ENCODE data around the gene GFAP.

GFAP gene

DNA sequence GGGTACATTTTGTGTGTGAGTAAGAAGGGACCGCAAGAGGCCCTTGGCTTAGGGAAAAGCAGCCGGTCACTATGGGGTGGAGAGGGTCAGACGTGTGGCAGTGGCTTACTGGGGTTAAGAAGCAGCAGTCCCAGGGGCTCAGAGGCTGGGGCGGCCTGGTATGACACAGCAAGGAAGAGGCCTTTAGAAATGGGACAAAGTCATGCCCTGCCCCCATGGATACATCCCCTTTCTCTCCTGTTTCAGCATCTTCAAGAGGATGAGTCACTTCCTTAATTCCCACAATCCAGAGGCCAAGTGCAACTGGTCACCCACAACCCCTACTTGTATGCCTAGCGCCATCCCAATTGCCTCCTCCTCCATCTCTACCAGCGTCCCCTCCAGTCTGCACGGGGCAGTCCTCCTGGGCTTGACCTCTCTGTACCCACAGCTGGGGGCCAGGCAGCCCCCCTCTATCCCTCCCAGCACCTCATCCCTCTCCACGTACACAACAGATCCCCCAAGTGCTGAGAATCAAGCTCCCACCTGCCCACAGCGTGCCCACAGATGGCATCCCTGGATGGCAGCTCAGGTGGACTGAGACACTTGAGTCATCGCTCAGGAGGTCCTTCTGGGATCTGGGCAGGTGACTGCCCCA lies 9.2 kb downstream of the GFAP start:
- no peaks in the 10 kb centered on the region for H3K27me3 ChIP-seq (ENCODE audit: control insufficient read depth, insufficient read depth, low read length)
- no peak overlapping the region for H3K4me3 ChIP-seq (ENCODE audit: low read depth, low read length)
- H3K4me2 ChIP-seq (ENCODE audit: low read length): no peak overlapping the region
- no peak overlapping the region for H3K27ac ChIP-seq
- H3K9me3 ChIP-seq (ENCODE audit: control insufficient read depth, low read length): no peaks in the 10 kb centered on the region
- H2AFZ ChIP-seq: no peak overlapping the region
- TF ChIP-seq, protein P1, sequence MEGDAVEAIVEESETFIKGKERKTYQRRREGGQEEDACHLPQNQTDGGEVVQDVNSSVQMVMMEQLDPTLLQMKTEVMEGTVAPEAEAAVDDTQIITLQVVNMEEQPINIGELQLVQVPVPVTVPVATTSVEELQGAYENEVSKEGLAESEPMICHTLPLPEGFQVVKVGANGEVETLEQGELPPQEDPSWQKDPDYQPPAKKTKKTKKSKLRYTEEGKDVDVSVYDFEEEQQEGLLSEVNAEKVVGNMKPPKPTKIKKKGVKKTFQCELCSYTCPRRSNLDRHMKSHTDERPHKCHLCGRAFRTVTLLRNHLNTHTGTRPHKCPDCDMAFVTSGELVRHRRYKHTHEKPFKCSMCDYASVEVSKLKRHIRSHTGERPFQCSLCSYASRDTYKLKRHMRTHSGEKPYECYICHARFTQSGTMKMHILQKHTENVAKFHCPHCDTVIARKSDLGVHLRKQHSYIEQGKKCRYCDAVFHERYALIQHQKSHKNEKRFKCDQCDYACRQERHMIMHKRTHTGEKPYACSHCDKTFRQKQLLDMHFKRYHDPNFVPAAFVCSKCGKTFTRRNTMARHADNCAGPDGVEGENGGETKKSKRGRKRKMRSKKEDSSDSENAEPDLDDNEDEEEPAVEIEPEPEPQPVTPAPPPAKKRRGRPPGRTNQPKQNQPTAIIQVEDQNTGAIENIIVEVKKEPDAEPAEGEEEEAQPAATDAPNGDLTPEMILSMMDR (IDR thresholded peaks at IDR 0.05): no peak
- no peaks in the 10 kb centered on the region for H3K36me3 ChIP-seq (ENCODE audit: control insufficient read depth, insufficient read depth, low read length)
- no peaks in the 10 kb centered on the region for H3K79me2 ChIP-seq
- no peak overlapping the region for H3K9ac ChIP-seq
- H3K4me1 ChIP-seq: no peaks in the 10 kb centered on the region

DNA sequence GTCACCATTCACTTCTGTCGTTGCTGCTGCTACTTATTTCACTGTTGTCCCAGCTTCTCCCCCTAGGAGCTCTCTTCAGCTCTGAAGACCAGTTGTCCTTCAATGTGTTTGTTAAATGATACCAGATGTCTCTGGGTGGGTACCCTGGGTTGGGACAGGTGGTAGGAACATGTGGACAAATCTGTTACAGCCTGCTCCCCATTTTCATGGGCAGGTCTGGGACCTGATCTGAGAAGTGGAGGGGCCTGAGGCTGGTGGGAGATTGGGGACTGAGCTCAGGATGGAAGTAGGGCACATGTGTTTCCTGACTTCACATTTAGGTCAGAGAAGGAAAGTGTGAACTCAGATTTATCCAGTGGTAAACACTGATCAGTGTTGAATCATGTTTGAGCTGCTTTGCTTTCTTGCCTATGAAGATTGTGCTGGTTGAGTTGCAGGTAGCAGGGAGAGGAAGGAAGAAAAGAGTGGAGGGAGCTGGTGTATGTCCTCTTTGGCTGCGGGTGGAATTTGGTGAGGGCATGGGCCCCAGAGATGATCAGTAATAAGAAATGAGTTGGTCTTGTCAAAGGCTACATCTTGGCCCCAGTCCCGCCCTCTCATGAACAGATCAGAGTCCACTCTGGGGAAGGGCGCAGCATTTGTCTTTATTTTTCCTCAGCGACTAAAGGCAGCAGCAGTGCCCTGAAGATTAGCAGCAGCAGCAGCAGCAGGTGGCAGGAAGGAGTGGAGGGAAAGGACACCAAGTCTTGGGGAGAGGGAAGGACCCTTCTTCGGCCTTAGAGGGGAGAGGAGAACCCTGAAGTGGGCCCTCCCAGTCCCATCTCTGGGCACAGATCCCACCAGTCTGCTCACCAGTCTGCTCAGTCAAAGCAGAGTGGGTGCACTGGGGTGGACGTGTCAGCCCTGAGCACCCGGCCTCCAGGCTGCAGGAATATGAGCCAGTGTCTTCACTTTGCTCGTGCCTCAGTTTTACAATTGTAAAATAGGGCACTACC lies 10.0 kb downstream of the GFAP start:
- no peaks in the 10 kb centered on the region for H3K79me2 ChIP-seq
- H3K9ac ChIP-seq: no peak overlapping the region
- no peaks in the 10 kb centered on the region for H3K36me3 ChIP-seq (ENCODE audit: control insufficient read depth, insufficient read depth, low read length)
- no peak overlapping the region for H3K4me3 ChIP-seq (ENCODE audit: low read depth, low read length)
- TF ChIP-seq, protein P1 (IDR thresholded peaks at IDR 0.05): no peak
- H3K4me2 ChIP-seq (ENCODE audit: low read length): no peak overlapping the region
- no peak overlapping the region for H2AFZ ChIP-seq
- H3K27ac ChIP-seq: no peak overlapping the region
- no peaks in the 10 kb centered on the region for H3K27me3 ChIP-seq (ENCODE audit: control insufficient read depth, insufficient read depth, low read length)
- no peaks in the 10 kb centered on the region for H3K4me1 ChIP-seq
- H3K9me3 ChIP-seq (ENCODE audit: control insufficient read depth, low read length): no peaks in the 10 kb centered on the region

DNA sequence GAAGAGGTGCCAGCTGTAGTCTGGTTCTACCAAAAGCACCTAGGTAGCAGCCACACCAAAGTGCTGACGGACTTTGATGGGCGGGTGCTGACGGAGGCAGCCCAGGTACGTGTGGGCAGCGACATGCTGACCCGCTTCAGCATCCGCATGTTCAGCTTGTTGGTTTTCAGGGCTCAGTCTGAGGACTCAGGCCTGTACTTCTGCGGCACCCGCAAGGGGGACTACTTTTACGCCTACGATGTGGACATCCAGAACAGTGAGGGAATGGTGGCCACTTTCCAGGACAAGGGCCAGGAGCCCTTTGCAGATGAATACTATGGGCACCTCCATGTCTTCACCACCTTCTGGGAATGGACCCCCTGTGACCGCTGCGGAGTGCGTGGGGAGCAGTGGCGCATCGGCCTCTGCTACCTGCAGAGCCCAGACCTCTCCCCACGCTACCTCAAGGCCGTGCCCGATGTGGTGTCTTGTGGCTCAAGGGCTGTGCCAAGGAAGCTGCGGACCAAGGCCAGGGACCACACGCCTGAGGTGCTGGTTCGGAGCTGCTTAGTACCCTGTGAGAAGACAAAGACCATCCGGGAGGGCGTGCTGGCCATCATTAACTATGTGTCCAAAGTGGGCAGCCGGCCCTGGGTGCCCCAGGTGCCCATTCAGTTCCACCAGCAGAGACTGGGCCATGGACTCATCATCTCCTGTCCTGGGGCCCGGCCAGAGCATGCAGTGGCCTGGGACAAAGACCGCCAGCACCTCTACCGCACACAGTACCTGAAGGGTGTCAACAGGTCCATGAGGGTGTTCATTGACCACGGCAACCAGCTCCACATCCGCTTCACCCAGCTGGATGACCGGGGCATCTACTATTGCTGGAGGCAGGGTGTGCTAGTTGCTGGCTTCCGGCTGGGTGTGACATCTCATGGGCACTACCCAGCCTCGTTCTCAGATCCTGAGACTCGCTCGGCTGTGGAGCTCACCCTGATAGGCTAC lies 11.0 kb downstream of the GFAP start:
- no peaks in the 10 kb centered on the region for H3K27me3 ChIP-seq (ENCODE audit: control insufficient read depth, insufficient read depth, low read length)
- H3K4me3 ChIP-seq (ENCODE audit: low read depth, low read length): no peak overlapping the region
- TF ChIP-seq, protein P1 (IDR thresholded peaks at IDR 0.05): no peak
- H3K36me3 ChIP-seq (ENCODE audit: control insufficient read depth, insufficient read depth, low read length): no peaks in the 10 kb centered on the region
- no peaks in the 10 kb centered on the region for H3K79me2 ChIP-seq
- no peaks in the 10 kb centered on the region for H3K4me1 ChIP-seq
- H3K9ac ChIP-seq: no peak overlapping the region
- no peak overlapping the region for H2AFZ ChIP-seq
- H3K4me2 ChIP-seq (ENCODE audit: low read length): no peak overlapping the region
- no peak overlapping the region for H3K27ac ChIP-seq
- H3K9me3 ChIP-seq (ENCODE audit: control insufficient read depth, low read length): no peaks in the 10 kb centered on the region

GRCh38 chr17:44903012-44903685 lies 12.2 kb downstream of the GFAP start:
- TF ChIP-seq, protein P1 (IDR thresholded peaks at IDR 0.05): no peak
- Histone ChIP-seq H3K27ac (no peak overlapping the region), H3K4me2 (ENCODE audit: low read length) (no peak overlapping the region), H3K4me3 (ENCODE audit: low read depth, low read length) (no peak overlapping the region), H3K9ac (no peak overlapping the region), H3K4me1 (no peaks in the 10 kb centered on the region), H2AFZ (no peak overlapping the region), H3K36me3 (ENCODE audit: control insufficient read depth, insufficient read depth, low read length) (no peaks in the 10 kb centered on the region), H3K9me3 (ENCODE audit: control insufficient read depth, low read length) (no peaks in the 10 kb centered on the region), H3K27me3 (ENCODE audit: control insufficient read depth, insufficient read depth, low read length) (no peaks in the 10 kb centered on the region), H3K79me2 (peaks cover 10% of the 10 kb centered on the region)
